HG03159 (cell line): ENCODE measurements around the gene MORN2.
A peak's percentile ranks its signal among the peaks of the same experiment; 100 is the strongest.

Experiments
- ATAC-seq: cut with Tn5 transposase; IDR thresholded peaks from one replicate; pipeline ENCODE4 v1.9.1; 2021; ENCODE audit warnings: mild to moderate bottlenecking, moderate library complexity; ENCODE audit not compliant: unreplicated experiment

MORN2 gene

GRCh38 chr2:38889045-38889444, 13.3 kb downstream of the MORN2 start:
- no peak for ATAC-seq

- no peak for ATAC-seq
Measured at GRCh38 chr2:38889575-38889974, 13.8 kb downstream of the MORN2 start, which contains the start of gene ARHGEF33. ARHGEF33 (plus strand) TSS chr2:38889875; CDS start chr2:38919448, 29,573 bp downstream.

DNA sequence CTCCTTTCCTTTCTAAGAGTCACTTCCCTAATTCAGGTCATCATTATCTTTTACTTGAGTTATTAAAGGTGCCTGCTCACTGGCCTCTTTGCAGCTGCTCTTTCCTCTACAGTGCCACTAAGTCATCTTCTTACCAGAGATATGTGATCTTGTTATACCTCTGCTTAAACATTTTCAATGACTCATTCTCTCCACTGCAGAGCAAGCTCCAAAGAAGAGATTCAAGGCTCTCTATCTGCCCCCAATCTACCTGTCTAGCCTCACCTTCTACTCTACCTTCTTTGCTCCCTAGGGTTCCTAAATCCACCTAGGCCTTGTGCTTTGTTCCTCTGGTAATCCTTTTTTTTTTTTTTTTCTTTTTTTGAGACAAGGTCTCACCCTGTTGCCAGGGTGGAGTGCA, 17.0 kb downstream of the MORN2 start:
- no peak for ATAC-seq

- no peak for ATAC-seq
Measured at GRCh38 chr2:38898256-38898655, 22.5 kb downstream of the MORN2 start.

GRCh38 chr2:38900726-38901125, 24.9 kb downstream of the MORN2 start:
- no peak for ATAC-seq

- ATAC-seq = no peak
Measured at GRCh38 chr2:38905251-38905650, 29.5 kb downstream of the MORN2 start.

GRCh38 chr2:38907242-38907641, 31.5 kb downstream of the MORN2 start:
- no peak for ATAC-seq

DNA sequence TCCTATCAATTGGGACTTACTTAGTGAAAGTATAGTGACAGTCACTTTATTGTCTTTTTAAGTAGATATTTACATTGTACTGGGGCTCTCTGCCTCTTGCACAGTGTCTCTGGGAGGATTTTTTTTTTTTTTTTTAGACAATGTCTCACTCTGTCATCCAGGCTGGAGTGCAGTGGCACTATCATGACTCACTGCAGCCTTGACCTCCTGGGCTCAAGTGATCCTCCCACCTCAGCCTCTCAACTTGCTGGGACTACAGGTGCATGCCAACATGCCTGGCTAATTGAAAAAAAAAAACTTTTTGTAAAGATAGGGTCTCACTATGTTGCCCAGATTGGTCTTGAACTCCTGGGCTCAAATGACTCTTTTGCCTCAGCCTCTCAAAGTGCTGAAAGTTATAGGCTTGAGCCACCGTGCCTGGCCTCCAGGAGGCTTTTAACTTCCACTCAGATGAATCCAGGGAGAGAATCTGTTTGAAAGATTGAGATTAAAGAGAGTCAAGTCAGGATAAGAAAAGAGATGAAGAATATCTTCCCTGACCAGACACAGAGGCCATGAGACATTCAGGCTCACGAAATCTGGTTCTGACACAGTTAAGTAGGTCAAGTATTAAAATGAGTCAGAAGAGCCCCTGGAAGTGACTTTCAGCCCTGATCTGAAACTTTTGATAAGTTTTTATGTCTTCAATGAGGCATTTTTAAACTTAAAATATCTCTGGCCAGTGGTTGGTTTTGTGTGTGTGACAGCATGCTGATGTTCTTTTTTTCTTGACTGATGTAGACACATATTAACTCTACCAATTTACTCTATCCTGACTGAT, 32.2 kb downstream of the MORN2 start:
- peak; percentile 92 for ATAC-seq

DNA sequence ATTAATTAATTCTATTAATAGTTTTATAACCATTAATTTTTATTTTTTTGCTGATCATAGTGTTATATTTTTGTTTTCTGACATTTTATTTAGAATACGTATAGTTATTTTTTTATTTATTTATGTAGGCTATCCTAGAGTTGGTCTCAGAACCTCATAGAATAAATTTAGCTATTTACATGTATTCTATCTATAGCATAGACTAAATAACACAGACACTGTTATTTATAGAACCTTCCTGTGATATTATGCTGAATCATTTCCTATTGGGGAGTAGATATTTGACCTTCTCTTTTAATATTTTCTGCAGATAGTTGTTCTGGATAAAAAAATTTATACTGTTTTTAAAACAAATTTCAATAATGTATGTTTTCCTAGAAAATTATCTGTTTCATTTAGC, 34.1 kb downstream of the MORN2 start:
- ATAC-seq = no peak

GRCh38 chr2:38911191-38911590, 35.4 kb downstream of the MORN2 start:
- no peak for ATAC-seq

DNA sequence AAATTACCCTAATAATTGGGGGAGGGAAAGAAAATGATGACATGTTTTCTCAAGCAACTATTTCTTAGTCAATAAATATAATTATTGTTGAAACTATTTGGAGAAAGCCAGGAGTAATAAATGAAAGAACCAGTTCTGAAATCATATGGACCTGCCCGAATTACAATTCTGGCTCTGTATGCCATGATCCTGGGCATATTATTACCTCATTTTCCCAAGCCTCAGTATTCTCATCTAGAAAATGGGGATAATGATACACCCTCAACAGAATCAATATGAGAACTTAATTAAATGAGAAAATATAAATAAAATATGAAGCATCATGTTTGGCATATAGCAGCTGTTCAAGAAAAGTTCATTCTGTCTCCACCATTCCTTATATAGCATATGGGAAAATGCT, 36.8 kb downstream of the MORN2 start:
- no peak for ATAC-seq

GRCh38 chr2:38922389-38922788, 46.6 kb downstream of the MORN2 start:
- ATAC-seq = no peak

DNA sequence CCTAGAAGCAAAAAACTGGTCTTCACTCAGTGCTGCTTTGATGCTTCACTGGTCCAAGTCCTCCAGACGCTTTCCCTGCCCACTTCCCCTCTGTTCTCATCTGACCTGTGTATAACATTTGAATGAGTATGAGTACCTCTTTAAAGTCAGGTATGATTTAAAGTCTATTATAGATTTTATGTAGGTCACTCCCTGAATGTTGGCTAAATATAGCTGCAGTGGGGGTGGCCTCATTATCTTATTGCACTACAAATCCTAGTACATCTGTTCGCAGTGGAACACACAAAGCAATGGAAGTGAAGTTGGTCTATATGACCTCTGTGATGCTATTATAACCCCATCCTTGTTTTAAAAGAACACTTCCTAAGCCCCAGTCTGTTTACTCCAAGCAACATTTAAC, 47.1 kb downstream of the MORN2 start:
- no peak for ATAC-seq

DNA sequence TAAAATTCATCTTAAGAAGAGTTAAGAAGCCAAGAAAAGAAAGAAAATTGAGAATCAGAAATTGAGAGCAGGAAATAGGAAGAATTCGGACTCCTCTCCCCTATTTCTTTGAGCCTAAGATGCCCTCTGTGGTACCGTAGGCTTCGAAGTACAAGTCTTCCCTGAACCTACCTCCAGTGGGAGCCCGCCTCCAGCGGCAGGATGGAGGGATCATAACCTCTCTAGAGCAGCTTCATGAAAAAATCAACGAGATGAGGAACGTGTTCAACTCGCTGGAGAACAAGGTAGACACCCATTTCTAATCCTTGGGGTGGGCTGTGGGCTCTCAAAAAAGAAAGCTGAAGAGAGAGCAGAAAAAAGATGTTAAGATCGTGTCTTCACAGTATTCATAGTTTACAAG, 50.2 kb downstream of the MORN2 start:
- ATAC-seq = no peak

- ATAC-seq = no peak
Measured at GRCh38 chr2:38930600-38930999, 54.8 kb downstream of the MORN2 start.
